ENCODE results near the gene CHRDL2.
A peak's percentile ranks its signal among the peaks of the same experiment; 100 is the strongest.
"Not testable (repeated sequence)": the region's sequence is repeated elsewhere in the genome, so short reads cannot be mapped to it uniquely, and the experiment has no call there.

The CHRDL2 gene

GRCh38 chr11:74731301-74732094 is at the start of gene CHRDL2:
Gene CHRDL2, minus strand, starts transcription at chr11:74731426. Its CDS starts 538 bp downstream, at chr11:74730888.
- DNase-seq: no peak

GRCh38 chr11:74780248-74781005 is 49.2 kb upstream of the CHRDL2 start:
- no peak for DNase-seq

- no peak for DNase-seq
These were observed 47.4 kb upstream of the CHRDL2 start for GRCh38 chr11:74778581-74778980.

- DNase-seq: no peak
These were observed 46.7 kb upstream of the CHRDL2 start for GRCh38 chr11:74777877-74778276.

GRCh38 chr11:74777038-74777437 is 45.8 kb upstream of the CHRDL2 start:
- no peak for DNase-seq

GRCh38 chr11:74776546-74776945 is 45.3 kb upstream of the CHRDL2 start:
- DNase-seq: no peak

- DNase-seq: no peak
These were observed 44.5 kb upstream of the CHRDL2 start for GRCh38 chr11:74775762-74776161.

- no peak for DNase-seq
These were observed 42.2 kb upstream of the CHRDL2 start for GRCh38 chr11:74773476-74773875.

- no peak for DNase-seq
These were observed 39.9 kb upstream of the CHRDL2 start for GRCh38 chr11:74771139-74771538.

GRCh38 chr11:74770456-74770855 is 39.2 kb upstream of the CHRDL2 start:
- no peak for DNase-seq

- DNase-seq: no peak
These were observed 38.0 kb upstream of the CHRDL2 start for GRCh38 chr11:74769055-74769707.

- peak; percentile 39 for DNase-seq
These were observed 37.0 kb upstream of the CHRDL2 start for GRCh38 chr11:74768172-74768651.

GRCh38 chr11:74766905-74767304 is 35.7 kb upstream of the CHRDL2 start:
- no peak for DNase-seq

GRCh38 chr11:74756571-74756970 is 25.3 kb upstream of the CHRDL2 start:
- DNase-seq: no peak

- DNase-seq: no peak
These were observed 24.3 kb upstream of the CHRDL2 start for GRCh38 chr11:74755395-74755995.

- DNase-seq: no peak
These were observed 23.5 kb upstream of the CHRDL2 start for GRCh38 chr11:74754507-74755252.

GRCh38 chr11:74751303-74751702 is 20.1 kb upstream of the CHRDL2 start:
- no peak for DNase-seq

- DNase-seq: not testable (repeated sequence)
These were observed 19.4 kb upstream of the CHRDL2 start for GRCh38 chr11:74750598-74750997.

GRCh38 chr11:74749965-74750296 is 18.7 kb upstream of the CHRDL2 start:
- no peak for DNase-seq

GRCh38 chr11:74749127-74749964 is 18.1 kb upstream of the CHRDL2 start:
- DNase-seq: peak; percentile 45
